Left renal cortex interstitium (tissue), 4 donors: Measurements from ENCODE around the gene HAND2. TPM values are rescaled to one million over a fixed set of nuclear protein-coding genes. Genes with fewer than 3 reads are reported as not detected.

Experiments
- DNase-seq, 4 donors: peaks; one replicate each; pipeline ENCODE4 v3.0.0-alpha.2; 2013; ENCODE audit warnings: low read depth in 4 of 4, low spot score in 2 of 4, missing footprints in 1 of 4
- polyA plus RNA-seq, 4 donors: library from polyadenylated mRNA; unstranded; fragments of 120-200 nt; gene quantifications; one replicate each; pipeline ENCODE4 v1.2.1, GENCODE V29; 2013; ENCODE audit not compliant: insufficient read length in 4 of 4

The HAND2 gene
- polyA plus RNA-seq, 4 donors = 0.07 TPM; not detected in 3

GRCh38 chr4:173521467-173522159, 8.4 kb downstream of the HAND2 start:
- DNase-seq = no peak

- DNase-seq = no peak
These were observed 9.0 kb downstream of the HAND2 start for GRCh38 chr4:173520921-173521466.

GRCh38 chr4:173519111-173520101, 10.6 kb downstream of the HAND2 start:
- DNase-seq = no peak

- DNase-seq = no peak
These were observed 11.5 kb downstream of the HAND2 start for GRCh38 chr4:173518425-173519102.

GRCh38 chr4:173517781-173518424, 12.1 kb downstream of the HAND2 start:
- DNase-seq = no peak

- DNase-seq = no peak
These were observed 13.2 kb downstream of the HAND2 start for GRCh38 chr4:173516621-173517524.

- no peak for DNase-seq
These were observed 14.6 kb downstream of the HAND2 start for GRCh38 chr4:173515458-173515857.

GRCh38 chr4:173514641-173515217, 15.3 kb downstream of the HAND2 start:
- DNase-seq = no peak

- no peak for DNase-seq
These were observed 16.4 kb downstream of the HAND2 start for GRCh38 chr4:173513651-173514050.

GRCh38 chr4:173511787-173512361, 18.2 kb downstream of the HAND2 start:
- no peak for DNase-seq

GRCh38 chr4:173509036-173510001, 20.7 kb downstream of the HAND2 start:
- no peak for DNase-seq

GRCh38 chr4:173508386-173509035, 21.5 kb downstream of the HAND2 start:
- DNase-seq = no peak

- no peak for DNase-seq
These were observed 22.3 kb downstream of the HAND2 start for GRCh38 chr4:173507471-173508385.

GRCh38 chr4:173506597-173507211, 23.3 kb downstream of the HAND2 start:
- no peak for DNase-seq

GRCh38 chr4:173505924-173506518, 24.0 kb downstream of the HAND2 start:
- DNase-seq = no peak
